ENCODE results near the gene UGT1A10.

GRCh38 chr2:233746475-233747282, 110.4 kb downstream of the UGT1A10 start:
- TF ChIP-seq CTCF (IDR thresholded peaks at IDR 0.05) (no peak), POLR2A (IDR thresholded peaks at IDR 0.05) (no peak)
